ENCODE results near the gene RSPO4. TPM values are rescaled to one million over a fixed set of nuclear protein-coding genes. Genes with fewer than 3 reads are reported as not detected.

Gene RSPO4
- total RNA-seq, 1 experiment from 2014 or later = not detected

- TF ChIP-seq EZH2 (IDR thresholded peaks at IDR 0.05; ENCODE audit: low read depth) (no peak), CTCF (conservative IDR thresholded peaks at IDR 0.05) (no peak)
- H3K27me3 ChIP-seq (ENCODE audit: insufficient read depth, low read depth) = peaks cover 60% of the 10 kb centered on the region
- ChIA-PET POLR2A (ENCODE audit: unreplicated experiment) (no interaction called here), CTCF (no interaction called here)
- H3K9me3 ChIP-seq (ENCODE audit: insufficient read depth, low read depth) = no peaks in the 10 kb centered on the region
- H3F3A ChIP-seq (ENCODE audit: insufficient read depth, low read depth) = no peaks in the 10 kb centered on the region
- no peaks in the 10 kb centered on the region for H3K36me3 ChIP-seq (ENCODE audit: low read depth)
- no peaks in the 10 kb centered on the region for H3K79me2 ChIP-seq (ENCODE audit: low read depth)
- no peak overlapping the region for H3K4me2 ChIP-seq
- intact Hi-C loops (cut with micrococcal nuclease; ENCODE audit: unreplicated experiment) = no loop called here
- no peaks in the 10 kb centered on the region for H4K20me1 ChIP-seq (ENCODE audit: insufficient read depth)
- no TSS peak for BruUV-seq (replicated peaks)
- H3K27ac ChIP-seq = no peak overlapping the region
- H2AFZ ChIP-seq = no peak overlapping the region
- no peaks in the 10 kb centered on the region for H3K4me1 ChIP-seq (replicated peaks; ENCODE audit: insufficient read depth)
- DNase-seq = no peak
- no peaks in the 10 kb centered on the region for H3K9me2 ChIP-seq (ENCODE audit: insufficient read depth)
- no peak overlapping the region for H3K4me3 ChIP-seq
These were observed 56.3 kb downstream of the RSPO4 start for GRCh38 chr20:945841-946240.

- no peak overlapping the region for H3K4me3 ChIP-seq
- no peak overlapping the region for H2AFZ ChIP-seq
- H3K79me2 ChIP-seq (ENCODE audit: low read depth) = no peaks in the 10 kb centered on the region
- no peaks in the 10 kb centered on the region; the same call in 1 of the 2 replicates for H3K9me3 ChIP-seq (ENCODE audit: insufficient read depth, low read depth)
- no peaks in the 10 kb centered on the region for H3K9me2 ChIP-seq (ENCODE audit: insufficient read depth)
- ChIA-PET CTCF (no interaction called here), POLR2A (ENCODE audit: unreplicated experiment) (no interaction called here)
- no peak for DNase-seq
- intact Hi-C loops (cut with micrococcal nuclease; ENCODE audit: unreplicated experiment) = no loop called here
- no peak overlapping the region for H3K4me2 ChIP-seq
- no peaks in the 10 kb centered on the region for H3K36me3 ChIP-seq (ENCODE audit: low read depth)
- H3F3A ChIP-seq (ENCODE audit: insufficient read depth, low read depth) = no peaks in the 10 kb centered on the region
- no peaks in the 10 kb centered on the region for H4K20me1 ChIP-seq (ENCODE audit: insufficient read depth)
- no peaks in the 10 kb centered on the region for H3K4me1 ChIP-seq (replicated peaks; ENCODE audit: insufficient read depth)
- H3K27me3 ChIP-seq (ENCODE audit: insufficient read depth, low read depth) = peaks cover 70% of the 10 kb centered on the region
- no peak for TF ChIP-seq EZH2 (IDR thresholded peaks at IDR 0.05; ENCODE audit: low read depth)
- TF ChIP-seq CTCF (conservative IDR thresholded peaks at IDR 0.05) = no peak
- no peak overlapping the region for H3K27ac ChIP-seq
- no TSS peak for BruUV-seq (replicated peaks)
These were observed 57.2 kb downstream of the RSPO4 start for GRCh38 chr20:944774-945410.

GRCh38 chr20:944148-944547 is 58.0 kb downstream of the RSPO4 start:
- ChIA-PET CTCF (no interaction called here), POLR2A (ENCODE audit: unreplicated experiment) (no interaction called here)
- no peak for TF ChIP-seq CTCF (conservative IDR thresholded peaks at IDR 0.05)
- Histone ChIP-seq H4K20me1 (ENCODE audit: insufficient read depth) (no peaks in the 10 kb centered on the region), H3K27ac (no peak overlapping the region), H3K4me3 (no peak overlapping the region), H3F3A (ENCODE audit: insufficient read depth, low read depth) (no peaks in the 10 kb centered on the region), H3K4me2 (no peak overlapping the region), H3K27me3 (ENCODE audit: insufficient read depth, low read depth) (peaks cover 77% of the 10 kb centered on the region), H3K79me2 (ENCODE audit: low read depth) (no peaks in the 10 kb centered on the region), H3K9me3 (ENCODE audit: insufficient read depth, low read depth) (no peaks in the 10 kb centered on the region; the same call in 1 of the 2 replicates), H2AFZ (no peak overlapping the region), H3K4me1 (replicated peaks; ENCODE audit: insufficient read depth) (no peaks in the 10 kb centered on the region), H3K9me2 (ENCODE audit: insufficient read depth) (no peaks in the 10 kb centered on the region), H3K36me3 (ENCODE audit: low read depth) (no peaks in the 10 kb centered on the region)
- DNase-seq = no peak
- no TSS peak for BruUV-seq (replicated peaks)
- intact Hi-C loops (cut with micrococcal nuclease; ENCODE audit: unreplicated experiment) = no loop called here

All from PC-9 (cell line).